22Rv1 (cell line): Measurements from ENCODE around the gene TMEM91.

Experiments
- CTCF ChIP-seq: fragments of 450-650 bp; IDR thresholded peaks from 2 replicates; pipeline ENCODE4 v1.5.1; 2017; ENCODE audit warnings: mild to moderate bottlenecking
- ZFX ChIP-seq: fragments of 450-650 bp; IDR thresholded peaks from 2 replicates; pipeline ENCODE4 v1.6.1; 2017; ENCODE audit warnings: antibody characterized with exemption, borderline replicate concordance

- TF ChIP-seq CTCF: no peak
- TF ChIP-seq ZFX: no peak
These were observed 38.1 kb downstream of the TMEM91 start for GRCh38 chr19:41414461-41414860.
